ENCODE results near the gene SET. TPM values are rescaled to one million over a fixed set of nuclear protein-coding genes. Genes with fewer than 3 reads are reported as not detected.

The SET gene
- total and polyA plus RNA-seq, 2 of the 13 experiments (the other 11 are each of a cell fraction or from before 2014, with no cell fraction given): 94.2 to 611 TPM

- peak; percentile 28 for TF ChIP-seq ZNF407 (CRISPR knock-in tag; IDR thresholded peaks at IDR 0.05; ENCODE audit: not compliant biosample characterization)
- TF ChIP-seq ZNF143 (CRISPR knock-in tag; IDR thresholded peaks at IDR 0.05): no peak
- peak; percentile 59; the same call in 1 of the 2 replicates for TF ChIP-seq ZFP82 (CRISPR knock-in tag; IDR thresholded peaks at IDR 0.05; ENCODE audit: borderline replicate concordance)
- TF ChIP-seq ZBTB7B (CRISPR knock-in tag; IDR thresholded peaks at IDR 0.05): peak; percentile 52
- 0 out of 2 replicates have a peak, but pooled peaks have one; percentile 2 for TF ChIP-seq HOXD1 (CRISPR knock-in tag; IDR thresholded peaks at IDR 0.05)
- TF ChIP-seq TBX2 (CRISPR knock-in tag; IDR thresholded peaks at IDR 0.05; ENCODE audit: borderline replicate concordance): peak; percentile 54; the same call in 1 of the 2 replicates
- peak; percentile 46; the same call in 1 of the 2 replicates for TF ChIP-seq ZMYM4 (CRISPR knock-in tag; IDR thresholded peaks at IDR 0.05)
- peak; percentile 36; the same call in 1 of the 2 replicates for TF ChIP-seq ZNF343 (CRISPR knock-in tag; IDR thresholded peaks at IDR 0.05)
- peak; percentile 22; the same call in 1 of the 2 replicates for TF ChIP-seq TFAP4 (IDR thresholded peaks at IDR 0.05; ENCODE audit: borderline replicate concordance, low read depth)
- TF ChIP-seq SNAPC5 (CRISPR knock-in tag; IDR thresholded peaks at IDR 0.05; ENCODE audit: borderline replicate concordance): 0 out of 2 replicates have a peak, but pooled peaks have one; percentile 29
- TF ChIP-seq ZSCAN5A (CRISPR knock-in tag; IDR thresholded peaks at IDR 0.05; ENCODE audit: borderline replicate concordance): 0 out of 2 replicates have a peak, but pooled peaks have one; percentile 36
- TF ChIP-seq MTA1 (CRISPR knock-in tag; IDR thresholded peaks at IDR 0.05; ENCODE audit: borderline replicate concordance): 0 out of 2 replicates have a peak, but pooled peaks have one; percentile 44
- TF ChIP-seq GFI1 (CRISPR knock-in tag; IDR thresholded peaks at IDR 0.05; ENCODE audit: borderline replicate concordance): peak; percentile 47; the same call in 1 of the 2 replicates
- no peak for TF ChIP-seq MYNN (CRISPR knock-in tag; IDR thresholded peaks at IDR 0.05; ENCODE audit: low read depth)
- TF ChIP-seq ZNF564 (CRISPR knock-in tag; IDR thresholded peaks at IDR 0.05): peak; percentile 51; the same call in 1 of the 2 replicates
- TF ChIP-seq ZSCAN20 (CRISPR knock-in tag; IDR thresholded peaks at IDR 0.05; ENCODE audit: borderline replicate concordance): peak; percentile 79
- TF ChIP-seq ZNF235 (CRISPR knock-in tag; IDR thresholded peaks at IDR 0.05; ENCODE audit: borderline replicate concordance): 0 out of 2 replicates have a peak, but pooled peaks have one; percentile 19
Observed at GRCh38 chr9:128702445-128702948, 13.5 kb downstream of the SET start, which contains the start of gene PKN3 (continued).
